Trophoblast cell (in vitro differentiated cells and primary cell): ENCODE measurements around the gene ABHD3.

ENCODE experiments used
- DNase-seq, 2 donors: peaks; one replicate each; pipeline ENCODE4 v3.0.0-alpha.2; 2016
- H2AFZ ChIP-seq: 2 replicates; pipeline ENCODE4 v1.6.1; 2013; ENCODE audit warnings: low read length, moderate library complexity, mild to moderate bottlenecking; ENCODE audit not compliant: insufficient read depth, poor library complexity
- H2AK5ac ChIP-seq: 2 replicates; pipeline ENCODE4 v1.6.1; 2013; ENCODE audit warnings: mild to moderate bottlenecking, low read length
- H2BK120ac ChIP-seq: 2 replicates; pipeline ENCODE4 v1.6.1; 2013; ENCODE audit warnings: low read length, mild to moderate bottlenecking, moderate library complexity; ENCODE audit not compliant: insufficient read depth, poor library complexity
- H2BK12ac ChIP-seq: 2 replicates; pipeline ENCODE4 v1.6.1; 2013; ENCODE audit warnings: mild to moderate bottlenecking, low read length, moderate library complexity
- H2BK5ac ChIP-seq: 2 replicates; pipeline ENCODE4 v1.6.1; 2013; ENCODE audit warnings: low read length, low read depth, moderate library complexity, mild to moderate bottlenecking; ENCODE audit not compliant: poor library complexity
- H3K14ac ChIP-seq: 2 replicates; pipeline ENCODE4 v1.6.1; 2013; ENCODE audit warnings: mild to moderate bottlenecking, low read length
- H3K18ac ChIP-seq: 2 replicates; pipeline ENCODE4 v1.6.1; 2013; ENCODE audit warnings: mild to moderate bottlenecking, low read length
- H3K23ac ChIP-seq: 2 replicates; pipeline ENCODE4 v1.6.1; 2013; ENCODE audit warnings: low read length
- H3K27ac ChIP-seq: 2 replicates; pipeline ENCODE4 v1.5.1; 2013; ENCODE audit warnings: low read depth, mild to moderate bottlenecking, inconsistent platforms, low read length, moderate library complexity
- H3K27me3 ChIP-seq: 2 replicates; pipeline ENCODE4 v1.6.1; 2013; ENCODE audit warnings: inconsistent platforms, mild to moderate bottlenecking, low read length, moderate library complexity; ENCODE audit not compliant: insufficient read depth
- H3K36me3 ChIP-seq, 2 experiments: 1 replicate in 1 of 2; 2 replicates in 1 of 2; pipeline ENCODE4 v1.6.1; 2013; ENCODE audit warnings: low read length in 2 of 2, mild to moderate bottlenecking in 2 of 2, moderate library complexity in 1 of 2; ENCODE audit not compliant: insufficient read depth in 2 of 2, control insufficient read depth in 1 of 2
- H3K4ac ChIP-seq: 2 replicates; pipeline ENCODE4 v1.6.1; 2013; ENCODE audit warnings: low read depth, mild to moderate bottlenecking, low read length, moderate library complexity
- H3K4me1 ChIP-seq, 2 experiments: 1 replicate in 1 of 2; 2 replicates in 1 of 2; pipeline ENCODE4 v1.6.1; 2013; ENCODE audit warnings: low read length in 2 of 2, mild to moderate bottlenecking in 2 of 2, moderate library complexity in 1 of 2; ENCODE audit not compliant: insufficient read depth in 2 of 2, control insufficient read depth in 1 of 2
- H3K4me2 ChIP-seq: 2 replicates; pipeline ENCODE4 v1.6.1; 2013; ENCODE audit warnings: inconsistent platforms, mild to moderate bottlenecking, low read length, moderate library complexity
- H3K4me3 ChIP-seq: 2 replicates; pipeline ENCODE4 v1.5.1; 2013; ENCODE audit warnings: mild to moderate bottlenecking, low read depth, low read length, inconsistent platforms
- H3K79me1 ChIP-seq: one replicate; pipeline ENCODE4 v1.6.1; 2013; ENCODE audit warnings: low read length
- H3K79me2 ChIP-seq: 2 replicates; pipeline ENCODE4 v1.6.1; 2013; ENCODE audit warnings: low read length, mild to moderate bottlenecking; ENCODE audit not compliant: control insufficient read depth, insufficient read depth, poor library complexity
- H3K9ac ChIP-seq: 2 replicates; pipeline ENCODE4 v1.6.1; 2013; ENCODE audit warnings: mild to moderate bottlenecking, low read length
- H3K9me3 ChIP-seq: 2 replicates; pipeline ENCODE4 v1.6.1; 2013; ENCODE audit warnings: low read depth, mild to moderate bottlenecking, control low read depth, inconsistent platforms, low read length; ENCODE audit not compliant: insufficient read depth
- H4K12ac ChIP-seq: 2 replicates; pipeline ENCODE4 v1.6.1; 2013; ENCODE audit warnings: low read depth, mild to moderate bottlenecking, low read length, moderate library complexity
- H4K8ac ChIP-seq: 2 replicates; pipeline ENCODE4 v1.6.1; 2013; ENCODE audit warnings: low read depth, mild to moderate bottlenecking, low read length, moderate library complexity
- H4K91ac ChIP-seq: one replicate; pipeline ENCODE4 v1.6.1; 2013; ENCODE audit warnings: low read depth, mild to moderate bottlenecking, low read length, moderate library complexity
- WGBS: extraction: QIAGEN DNeasy Blood & Tissue Kit; methylation state at CpG from one replicate; pipeline ENCODE4 v1.1.7; 2013; ENCODE audit warnings: missing lambda C conversion rate; ENCODE audit not compliant: insufficient read length, insufficient coverage; ENCODE audit errors: extremely low coverage; 5-methylcytosine and 5-hydroxymethylcytosine counted together

The ABHD3 gene

GRCh38 chr18:21662581-21662980 lies 42.0 kb downstream of the ABHD3 start:
- Histone ChIP-seq H3K4me2 (no peak overlapping the region), H3K9me3 (no peaks in the 10 kb centered on the region), H3K14ac (no peak overlapping the region), H3K18ac (no peak overlapping the region), H4K91ac (no peak overlapping the region), H3K79me1 (no peaks in the 10 kb centered on the region), H2AFZ (no peak overlapping the region), H3K9ac (no peak overlapping the region), H2BK12ac (no peak overlapping the region), H2AK5ac (no peak overlapping the region), H3K4me1 (no peaks in the 10 kb centered on the region), H3K79me2 (no peaks in the 10 kb centered on the region), H4K8ac (no peak overlapping the region), H3K36me3 (peaks cover 0 to 3% of the 10 kb centered on the region in 2 experiments), H3K23ac (no peak overlapping the region), H2BK5ac (no peak overlapping the region), H3K27ac (no peak overlapping the region), H3K4ac (no peak overlapping the region), H3K27me3 (no peaks in the 10 kb centered on the region), H3K4me3 (no peak overlapping the region), H2BK120ac (no peak overlapping the region), H4K12ac (no peak overlapping the region)
- no CpG with 5 or more reads among the region's 9 CpGs for WGBS
- no peak for DNase-seq

GRCh38 chr18:21660078-21660477 lies 44.5 kb downstream of the ABHD3 start:
- H3K27ac ChIP-seq, result no peak overlapping the region
- H3K4ac ChIP-seq, result no peak overlapping the region
- peaks cover 3% of the 10 kb centered on the region in 2 experiments for H3K36me3 ChIP-seq
- no peak overlapping the region for H3K4me2 ChIP-seq
- WGBS, result no CpG with 5 or more reads among the region's 2 CpGs
- H3K14ac ChIP-seq, result no peak overlapping the region
- H2BK12ac ChIP-seq, result no peak overlapping the region
- H3K4me3 ChIP-seq, result no peak overlapping the region
- H3K4me1 ChIP-seq, result no peaks in the 10 kb centered on the region
- no peak overlapping the region for H2BK5ac ChIP-seq
- no peak overlapping the region for H4K91ac ChIP-seq
- no peak overlapping the region for H4K8ac ChIP-seq
- no peak overlapping the region for H2AK5ac ChIP-seq
- no peak overlapping the region for H4K12ac ChIP-seq
- no peaks in the 10 kb centered on the region for H3K79me1 ChIP-seq
- no peak overlapping the region for H3K18ac ChIP-seq
- H3K9me3 ChIP-seq, result no peaks in the 10 kb centered on the region
- H3K79me2 ChIP-seq, result no peaks in the 10 kb centered on the region
- no peak overlapping the region for H2AFZ ChIP-seq
- H3K9ac ChIP-seq, result no peak overlapping the region
- DNase-seq, result no peak
- H3K27me3 ChIP-seq, result no peaks in the 10 kb centered on the region
- H3K23ac ChIP-seq, result no peak overlapping the region
- H2BK120ac ChIP-seq, result no peak overlapping the region

- Histone ChIP-seq H2BK120ac (no peak overlapping the region), H4K8ac (no peak overlapping the region), H2BK12ac (no peak overlapping the region), H4K12ac (no peak overlapping the region), H4K91ac (no peak overlapping the region), H2AFZ (no peak overlapping the region), H3K4me3 (no peak overlapping the region), H3K27me3 (no peaks in the 10 kb centered on the region), H3K4me1 (no peaks in the 10 kb centered on the region), H3K4ac (no peak overlapping the region), H2BK5ac (no peak overlapping the region), H3K4me2 (no peak overlapping the region), H2AK5ac (no peak overlapping the region), H3K18ac (no peak overlapping the region), H3K14ac (no peak overlapping the region), H3K79me2 (no peaks in the 10 kb centered on the region), H3K9ac (no peak overlapping the region), H3K9me3 (no peaks in the 10 kb centered on the region), H3K79me1 (no peaks in the 10 kb centered on the region), H3K27ac (no peak overlapping the region), H3K36me3 (peaks cover 0 to 3% of the 10 kb centered on the region in 2 experiments), H3K23ac (no peak overlapping the region)
- DNase-seq, result peak in 1 of 2 donors; percentile 59
Measured at GRCh38 chr18:21656402-21656801, 48.2 kb downstream of the ABHD3 start.

- Histone ChIP-seq H2AK5ac (no peak overlapping the region), H4K91ac (no peak overlapping the region), H3K27me3 (no peaks in the 10 kb centered on the region), H3K9me3 (no peaks in the 10 kb centered on the region), H4K12ac (no peak overlapping the region), H3K27ac (no peak overlapping the region), H4K8ac (no peak overlapping the region), H3K36me3 (peaks cover 0 to 3% of the 10 kb centered on the region in 2 experiments), H2BK5ac (no peak overlapping the region), H3K4me2 (no peak overlapping the region), H3K14ac (no peak overlapping the region), H3K18ac (no peak overlapping the region), H3K79me1 (no peaks in the 10 kb centered on the region), H2AFZ (no peak overlapping the region), H3K4me1 (no peaks in the 10 kb centered on the region), H3K4me3 (no peak overlapping the region), H3K9ac (no peak overlapping the region), H2BK12ac (no peak overlapping the region), H3K4ac (no peak overlapping the region), H3K23ac (no peak overlapping the region), H3K79me2 (no peaks in the 10 kb centered on the region), H2BK120ac (no peak overlapping the region)
- no peak for DNase-seq
- WGBS, result no CpG with 5 or more reads among the region's 3 CpGs
Measured at GRCh38 chr18:21653361-21653760, 51.2 kb downstream of the ABHD3 start.
